ENCODE results near the gene SLC29A1.
"Not testable (repeated sequence)": the region's sequence is repeated elsewhere in the genome, so short reads cannot be mapped to it uniquely, and the experiment has no call there.

The SLC29A1 gene

GRCh38 chr6:44221961-44222335 lies 1.4 kb upstream of the SLC29A1 start:
- DNase-seq = peak in 1 of 56 donors; percentile 55

GRCh38 chr6:44222486-44223318 lies 693 bp upstream of the SLC29A1 start:
- DNase-seq = peak in 3 of 56 donors; percentile 33 to 58 (median 54)

GRCh38 chr6:44224029-44224964 lies 902 bp downstream of the SLC29A1 start:
- peak in 11 of 56 donors; percentile 18 to 51 (median 33) for DNase-seq

- no peak for DNase-seq
Observed at GRCh38 chr6:44224965-44225305, 1.5 kb downstream of the SLC29A1 start.

GRCh38 chr6:44225579-44226325 lies 2.4 kb downstream of the SLC29A1 start:
- no peak for DNase-seq

- DNase-seq = peak in 13 of 56 donors; percentile 5 to 58 (median 17)
Observed at GRCh38 chr6:44226368-44227147, 3.2 kb downstream of the SLC29A1 start.

- DNase-seq = peak in 3 of 56 donors; percentile 50 to 72 (median 53)
Observed at GRCh38 chr6:44227148-44227793, 3.9 kb downstream of the SLC29A1 start.

- DNase-seq = no peak
Observed at GRCh38 chr6:44228031-44228430, 4.6 kb downstream of the SLC29A1 start.

GRCh38 chr6:44228433-44228832 lies 5.0 kb downstream of the SLC29A1 start:
- DNase-seq = no peak

- DNase-seq = no peak
Observed at GRCh38 chr6:44228836-44229235, 5.4 kb downstream of the SLC29A1 start.

GRCh38 chr6:44229376-44230033 lies 6.1 kb downstream of the SLC29A1 start:
- DNase-seq = no peak

- DNase-seq = no peak
Observed at GRCh38 chr6:44230034-44230675, 6.8 kb downstream of the SLC29A1 start.

GRCh38 chr6:44231426-44231825 lies 8.0 kb downstream of the SLC29A1 start:
- DNase-seq = not testable (repeated sequence)

- peak in 1 of 56 donors; percentile 26 for DNase-seq
Observed at GRCh38 chr6:44232676-44233566, 9.5 kb downstream of the SLC29A1 start.

- DNase-seq = peak in 2 of 56 donors; percentile 32 to 43
Observed at GRCh38 chr6:44233567-44234100, 10.2 kb downstream of the SLC29A1 start.

GRCh38 chr6:44234101-44235025 lies 11.0 kb downstream of the SLC29A1 start:
- DNase-seq = peak in 54 of 56 donors; percentile 29 to 91 (median 79)
